HFF-Myc (cell line): ENCODE data around the gene INTS6.

Experiments used
- DNase-seq: peaks from one replicate; pipeline ENCODE4 v3.0.0-alpha.2; 2011; ENCODE audit warnings: low read depth; ENCODE audit errors: extremely low read depth
- H3K4me3 ChIP-seq: replicated peaks from 2 replicates; pipeline ENCODE4 v1.5.1; 2011; ENCODE audit warnings: low read depth, mild to moderate bottlenecking, control low read depth, low read length
- CTCF ChIP-seq: IDR thresholded peaks from 2 replicates; pipeline ENCODE4 v1.5.1; 2012; ENCODE audit warnings: mild to moderate bottlenecking, low read depth, low read length, control low read depth; ENCODE audit errors: missing control alignments

INTS6 gene

GRCh38 chr13:51426982-51427381 lies 25.9 kb downstream of the INTS6 start:
- H3K4me3 ChIP-seq: no peak overlapping the region
- no peak for TF ChIP-seq CTCF
- no peak for DNase-seq

GRCh38 chr13:51425410-51426042 lies 27.3 kb downstream of the INTS6 start:
- no peak for DNase-seq
- TF ChIP-seq CTCF: no peak
- H3K4me3 ChIP-seq: no peak overlapping the region

- no peak overlapping the region for H3K4me3 ChIP-seq
- DNase-seq: no peak
- TF ChIP-seq CTCF: no peak
Measured at GRCh38 chr13:51423766-51424165, 29.1 kb downstream of the INTS6 start.

- H3K4me3 ChIP-seq: no peak overlapping the region
- no peak for TF ChIP-seq CTCF
- no peak for DNase-seq
Measured at GRCh38 chr13:51422484-51422883, 30.4 kb downstream of the INTS6 start.

GRCh38 chr13:51420681-51421490 lies 31.9 kb downstream of the INTS6 start:
- H3K4me3 ChIP-seq: no peak overlapping the region
- no peak for DNase-seq
- no peak for TF ChIP-seq CTCF

- H3K4me3 ChIP-seq: no peak overlapping the region
- no peak for DNase-seq
- TF ChIP-seq CTCF: no peak
Measured at GRCh38 chr13:51419001-51419636, 33.7 kb downstream of the INTS6 start.
